ENCODE results near the gene LYPD6B.
A peak's percentile ranks its signal among the peaks of the same experiment; 100 is the strongest.

Gene LYPD6B

GRCh38 chr2:149125031-149125725 lies 86.7 kb downstream of the LYPD6B start:
- no peak for DNase-seq

GRCh38 chr2:149129433-149129832 lies 90.9 kb downstream of the LYPD6B start:
- no peak for DNase-seq

- no peak for DNase-seq
These were observed 93.8 kb downstream of the LYPD6B start for GRCh38 chr2:149132339-149132738.

- no peak for DNase-seq
These were observed 94.4 kb downstream of the LYPD6B start for GRCh38 chr2:149132901-149133300.

GRCh38 chr2:149134335-149134923 lies 95.9 kb downstream of the LYPD6B start:
- DNase-seq, result no peak

GRCh38 chr2:149136111-149136510 lies 97.6 kb downstream of the LYPD6B start:
- no peak for DNase-seq

- no peak for DNase-seq
These were observed 102.5 kb downstream of the LYPD6B start for GRCh38 chr2:149141046-149141445.

GRCh38 chr2:149143734-149144133 lies 105.2 kb downstream of the LYPD6B start:
- DNase-seq, result no peak

GRCh38 chr2:149145314-149146295 lies 107.1 kb downstream of the LYPD6B start:
- DNase-seq, result no peak

- no peak for DNase-seq
These were observed 108.4 kb downstream of the LYPD6B start for GRCh38 chr2:149146876-149147275.

GRCh38 chr2:149148194-149149006 lies 109.9 kb downstream of the LYPD6B start:
- DNase-seq, result no peak

GRCh38 chr2:149149007-149149297 lies 110.5 kb downstream of the LYPD6B start:
- no peak for DNase-seq

GRCh38 chr2:149152469-149152953 lies 114.0 kb downstream of the LYPD6B start:
- peak; percentile 54 to 82 (median 66) for DNase-seq

- peak in 3 of 4 experiments; percentile 16 to 41 (median 24) for DNase-seq
These were observed 116.9 kb downstream of the LYPD6B start for GRCh38 chr2:149155196-149155969.

GRCh38 chr2:149155988-149156387 lies 117.5 kb downstream of the LYPD6B start:
- DNase-seq, result no peak

- no peak for DNase-seq
These were observed 118.7 kb downstream of the LYPD6B start for GRCh38 chr2:149156971-149157740.

GRCh38 chr2:149158957-149159356 lies 120.5 kb downstream of the LYPD6B start:
- no peak for DNase-seq

GRCh38 chr2:149160195-149160594 lies 121.7 kb downstream of the LYPD6B start:
- DNase-seq, result no peak

- DNase-seq, result peak; percentile 26 to 56 (median 48)
These were observed 122.3 kb downstream of the LYPD6B start for GRCh38 chr2:149160701-149161217.

- DNase-seq, result peak; percentile 35 to 67 (median 54)
These were observed 123.2 kb downstream of the LYPD6B start for GRCh38 chr2:149161481-149162225.

All from suppressor macrophage (primary cell).